Activated T-helper 2 cell treated with anti-CD3 and anti-CD28 coated beads, Interferon-gamma antibody, Interleukin-2, Interleukin-4, amounts not matched to agents 10 μg/mL and 5 μg/mL and 100 μg/mL, durations not matched to agents 14 hours and 24 hours and 36 hours (primary cell): ENCODE results near the gene FGA. TPM values are rescaled to one million over a fixed set of nuclear protein-coding genes. Genes with fewer than 3 reads are reported as not detected.
"Not testable (repeated sequence)": the region's sequence is repeated elsewhere in the genome, so short reads cannot be mapped to it uniquely, and the experiment has no call there.

ENCODE experiments used
- DNase-seq: peaks from one replicate; pipeline ENCODE4 v3.0.0; 2021; ENCODE audit warnings: low spot score
- H3K27ac Mint-ChIP-seq: one replicate; pipeline ENCODE4 v1.8.0; 2021; ENCODE audit warnings: mixed read lengths
- H3K27me3 Mint-ChIP-seq: one replicate; pipeline ENCODE4 v1.8.0; 2021; ENCODE audit warnings: low read depth, mixed read lengths
- H3K36me3 Mint-ChIP-seq: one replicate; pipeline ENCODE4 v1.8.0; 2021; ENCODE audit warnings: low read depth, mixed read lengths
- H3K4me1 Mint-ChIP-seq: one replicate; pipeline ENCODE4 v1.8.0; 2021; ENCODE audit warnings: low read depth, mixed read lengths
- H3K4me3 Mint-ChIP-seq: one replicate; pipeline ENCODE4 v1.8.0; 2021; ENCODE audit warnings: low read depth, mild to moderate bottlenecking, moderate library complexity, mixed read lengths
- H3K9me3 Mint-ChIP-seq: one replicate; pipeline ENCODE4 v1.8.0; 2021; ENCODE audit warnings: mixed read lengths
- intact Hi-C: fragments of 100-400 bp; cut with micrococcal nuclease; formaldehyde crosslinking; loops from one replicate; pipeline ENCODE4 v1.15.1; 2023
- total RNA-seq: library from RNA; stranded (reverse); gene quantifications from 2 replicates; pipeline ENCODE4 v1.2.3, GENCODE V29; 2022

The FGA gene
- total RNA-seq, 1 donor from 2014 or later = not detected

DNA sequence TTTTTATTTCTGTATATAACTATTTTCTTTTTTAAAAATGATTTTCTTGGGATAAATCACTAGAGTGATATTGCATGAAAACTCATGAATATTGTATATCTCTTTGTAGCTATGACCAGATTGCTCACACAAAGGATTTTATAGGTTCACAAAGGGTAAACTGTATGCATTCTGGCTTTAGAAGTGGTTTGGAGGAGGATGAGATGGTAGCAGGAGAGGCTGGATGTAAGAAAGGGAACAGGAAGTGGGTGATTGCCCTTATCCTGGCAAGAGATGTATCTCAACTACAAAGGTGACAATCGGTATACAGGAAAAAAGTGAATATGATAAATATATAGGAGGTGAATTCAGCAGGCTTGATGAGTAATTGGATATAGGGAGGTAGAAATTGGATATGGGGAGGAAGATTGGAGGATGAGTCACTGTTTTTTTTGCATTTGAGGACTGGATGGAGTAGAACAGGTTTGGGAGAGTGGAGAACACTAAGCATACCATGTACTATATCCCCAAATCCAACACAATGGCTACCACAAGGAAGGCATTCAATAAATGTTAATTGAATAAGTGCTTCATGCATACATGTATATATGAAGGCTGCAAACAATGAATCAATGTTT is 12.0 kb upstream of the FGA start:
- H3K4me1 Mint-ChIP-seq = no peaks in the 10 kb centered on the region
- no peak overlapping the region for H3K27ac Mint-ChIP-seq
- no peaks in the 10 kb centered on the region for H3K9me3 Mint-ChIP-seq
- peaks cover 15% of the 10 kb centered on the region for H3K27me3 Mint-ChIP-seq
- no peaks in the 10 kb centered on the region for H3K36me3 Mint-ChIP-seq
- H3K4me3 Mint-ChIP-seq = no peak overlapping the region
- no peak for DNase-seq
- intact Hi-C loops = no loop called here

DNA sequence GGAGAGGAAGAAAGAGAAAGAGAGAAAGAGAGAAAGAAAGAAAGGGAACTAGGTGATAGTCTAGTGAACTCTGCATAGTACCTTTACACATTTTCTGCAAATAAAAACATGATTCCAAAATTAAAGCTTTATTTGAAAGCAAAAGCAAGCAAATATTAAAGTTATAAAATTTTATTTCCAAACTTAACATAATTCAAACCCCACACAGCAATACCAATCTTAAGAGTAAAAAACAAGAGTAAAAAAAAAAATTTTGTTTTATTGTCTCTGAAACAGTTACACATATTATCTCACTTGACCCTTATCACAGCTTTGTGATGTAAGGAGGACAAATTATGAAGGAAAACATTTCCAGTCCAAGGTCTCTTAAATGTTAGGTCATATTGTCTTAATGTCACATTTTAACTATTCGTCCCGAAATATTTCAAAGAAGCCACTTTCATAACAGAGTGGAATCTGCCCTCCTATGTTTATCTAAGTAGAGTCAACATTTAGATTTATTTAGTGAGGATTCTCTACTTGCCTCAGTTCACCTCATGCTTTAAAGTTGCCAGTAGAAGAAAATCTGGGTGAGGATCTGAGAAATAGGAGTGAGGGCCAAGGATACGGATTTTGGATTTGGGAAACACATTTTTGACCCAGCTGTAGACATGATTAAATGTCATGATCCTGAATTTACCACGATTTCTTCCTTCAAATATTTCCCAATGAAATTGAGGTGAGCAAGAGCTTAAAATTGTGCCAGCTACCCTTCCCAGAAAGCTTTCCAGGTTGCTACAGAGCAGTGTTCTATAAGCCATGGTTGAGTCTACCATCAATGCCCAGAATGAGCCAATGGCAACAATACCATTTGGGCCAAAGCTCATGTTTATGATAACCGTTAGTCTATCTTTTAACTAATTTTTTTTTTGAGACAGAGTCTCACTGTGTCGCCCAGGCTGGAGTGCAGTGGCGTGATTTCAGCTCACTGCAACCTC is 7.5 kb upstream of the FGA start:
- intact Hi-C loops = no loop called here
- no peaks in the 10 kb centered on the region for H3K4me1 Mint-ChIP-seq
- H3K27ac Mint-ChIP-seq = no peak overlapping the region
- no peaks in the 10 kb centered on the region for H3K36me3 Mint-ChIP-seq
- H3K4me3 Mint-ChIP-seq = no peak overlapping the region
- peaks cover 8% of the 10 kb centered on the region for H3K27me3 Mint-ChIP-seq
- no peaks in the 10 kb centered on the region for H3K9me3 Mint-ChIP-seq
- no peak for DNase-seq

GRCh38 chr4:154597281-154597680 is 6.7 kb upstream of the FGA start:
- H3K27ac Mint-ChIP-seq, DNase-seq, H3K4me3 Mint-ChIP-seq, H3K36me3 Mint-ChIP-seq, H3K27me3 Mint-ChIP-seq, H3K9me3 Mint-ChIP-seq, intact Hi-C loops, H3K4me1 Mint-ChIP-seq: not testable (repeated sequence)

- Mint-ChIP-seq H3K36me3 (no peaks in the 10 kb centered on the region), H3K9me3 (no peaks in the 10 kb centered on the region), H3K27ac (no peak overlapping the region), H3K4me3 (no peak overlapping the region), H3K4me1 (no peaks in the 10 kb centered on the region), H3K27me3 (peaks cover 7% of the 10 kb centered on the region)
- no peak for DNase-seq
- intact Hi-C loops = no loop called here
These were observed 5.3 kb upstream of the FGA start for GRCh38 chr4:154595807-154596206.

- DNase-seq, intact Hi-C loops, H3K36me3 Mint-ChIP-seq, H3K27me3 Mint-ChIP-seq, H3K4me1 Mint-ChIP-seq, H3K9me3 Mint-ChIP-seq, H3K4me3 Mint-ChIP-seq, H3K27ac Mint-ChIP-seq: not testable (repeated sequence)
These were observed 3.8 kb upstream of the FGA start for GRCh38 chr4:154594343-154594742.

DNA sequence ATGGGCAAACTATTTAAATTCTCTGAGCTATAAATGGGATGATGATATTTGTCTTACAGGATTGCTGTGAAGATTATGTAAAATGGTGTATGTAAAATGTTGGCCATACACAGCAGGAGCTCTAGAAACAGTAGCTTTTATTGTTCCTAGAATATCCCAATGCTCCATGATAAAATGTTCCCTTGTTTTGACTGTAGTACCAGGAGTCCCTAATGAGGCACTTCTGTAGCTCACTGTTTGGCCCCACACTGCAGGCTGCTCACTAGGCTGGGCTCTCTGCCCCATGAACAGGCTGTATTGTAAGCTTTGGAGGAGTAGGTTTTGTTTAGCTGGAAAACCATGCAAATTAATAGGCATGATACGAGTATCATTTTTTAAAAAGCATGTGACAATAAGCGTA is 3.3 kb upstream of the FGA start:
- H3K9me3 Mint-ChIP-seq = no peaks in the 10 kb centered on the region
- H3K36me3 Mint-ChIP-seq = no peaks in the 10 kb centered on the region
- no peak overlapping the region for H3K27ac Mint-ChIP-seq
- H3K27me3 Mint-ChIP-seq = peaks cover 2% of the 10 kb centered on the region
- H3K4me1 Mint-ChIP-seq = no peaks in the 10 kb centered on the region
- no peak for DNase-seq
- H3K4me3 Mint-ChIP-seq = no peak overlapping the region
- intact Hi-C loops = no loop called here

DNA sequence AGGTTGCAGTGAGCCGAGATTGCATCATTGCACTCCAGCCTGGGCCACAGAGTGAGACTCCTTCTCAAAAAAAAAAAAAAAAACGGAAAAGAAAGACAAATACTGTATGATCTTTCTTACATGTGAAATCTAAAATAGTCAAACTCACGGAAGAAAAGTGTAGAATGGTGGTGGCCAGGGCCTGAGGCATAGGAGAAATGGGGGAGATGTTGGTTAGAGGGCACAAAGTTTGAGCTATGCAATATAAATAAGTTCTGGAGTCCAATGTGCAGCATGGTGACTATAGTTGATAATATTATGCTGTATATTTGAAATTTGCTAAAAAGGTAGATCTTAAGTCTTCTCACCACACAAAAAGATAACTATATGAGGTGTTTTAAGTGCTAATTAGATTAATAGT is 1.3 kb upstream of the FGA start:
- no peaks in the 10 kb centered on the region for H3K9me3 Mint-ChIP-seq
- no peak overlapping the region for H3K4me3 Mint-ChIP-seq
- H3K27ac Mint-ChIP-seq = no peak overlapping the region
- intact Hi-C loops = no loop called here
- DNase-seq = no peak
- H3K27me3 Mint-ChIP-seq = peaks cover 2% of the 10 kb centered on the region
- no peaks in the 10 kb centered on the region for H3K36me3 Mint-ChIP-seq
- H3K4me1 Mint-ChIP-seq = no peaks in the 10 kb centered on the region

DNA sequence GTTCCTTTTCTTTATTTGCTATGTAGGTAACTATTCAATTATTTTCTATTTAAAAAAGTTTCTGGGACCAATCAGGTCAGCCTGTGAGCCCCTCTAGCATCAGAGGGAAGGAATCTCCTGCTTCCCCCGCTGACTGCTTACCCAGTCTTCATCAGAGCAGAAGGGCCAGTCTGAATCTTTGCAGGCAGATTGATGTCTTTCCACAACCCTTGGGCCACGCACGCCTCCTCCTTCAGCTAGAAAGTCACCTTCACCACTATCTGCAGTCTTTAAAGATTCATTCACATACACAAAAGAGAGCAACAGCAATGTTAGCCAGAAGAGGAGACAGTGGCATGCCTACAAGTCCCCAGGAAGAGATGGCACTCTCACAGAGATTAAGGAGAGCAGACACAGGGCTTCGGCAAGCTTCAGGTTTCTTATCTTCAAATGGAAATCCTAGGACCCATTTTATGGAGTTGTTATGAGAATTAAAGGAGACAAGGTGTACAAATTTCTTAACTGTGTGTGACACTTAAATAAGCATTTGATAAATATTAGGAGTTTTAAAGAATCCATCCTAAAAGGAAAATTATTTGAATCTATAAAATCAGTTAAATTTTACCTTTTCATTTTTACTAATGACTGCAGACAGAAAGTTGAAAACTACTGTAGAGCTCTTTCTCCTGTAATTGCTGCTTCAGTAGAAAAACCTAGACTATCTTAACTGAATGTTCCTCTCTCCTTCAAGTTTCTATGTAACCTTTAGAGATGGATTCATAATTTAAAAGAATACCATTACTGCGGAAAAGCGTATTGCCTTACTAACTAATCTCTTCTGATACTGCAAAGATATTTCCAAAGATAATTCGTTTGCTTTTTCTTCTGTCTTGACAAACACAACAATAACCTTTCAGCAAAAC is 995 bp downstream of the FGA start:
- Mint-ChIP-seq H3K4me1 (no peaks in the 10 kb centered on the region), H3K36me3 (no peaks in the 10 kb centered on the region), H3K9me3 (no peaks in the 10 kb centered on the region), H3K27me3 (peaks cover 2% of the 10 kb centered on the region), H3K27ac (no peak overlapping the region), H3K4me3 (no peak overlapping the region)
- DNase-seq = no peak
- intact Hi-C loops = no loop called here

DNA sequence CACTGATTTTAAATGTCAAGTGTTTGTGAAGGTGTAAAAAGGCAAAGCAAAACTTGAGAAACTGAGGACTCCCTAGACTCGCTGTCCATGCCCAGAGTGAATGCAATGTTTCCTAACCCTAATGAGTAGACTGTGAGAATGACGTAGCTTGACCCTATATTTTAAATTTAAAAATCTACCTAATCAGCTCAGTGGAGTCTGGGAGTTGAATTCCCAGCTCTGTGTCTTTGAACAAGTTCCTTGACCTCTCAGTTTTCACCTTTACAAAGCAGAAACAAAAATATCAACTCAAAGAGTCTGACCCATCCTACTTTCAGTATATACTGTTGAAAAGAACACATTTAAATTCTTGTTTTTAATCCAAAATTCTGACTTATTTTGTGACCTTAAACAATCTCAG is 2.3 kb downstream of the FGA start:
- H3K4me1 Mint-ChIP-seq = no peaks in the 10 kb centered on the region
- peaks cover 2% of the 10 kb centered on the region for H3K27me3 Mint-ChIP-seq
- no peaks in the 10 kb centered on the region for H3K36me3 Mint-ChIP-seq
- intact Hi-C loops = no loop called here
- no peak overlapping the region for H3K4me3 Mint-ChIP-seq
- H3K9me3 Mint-ChIP-seq = no peaks in the 10 kb centered on the region
- no peak overlapping the region for H3K27ac Mint-ChIP-seq
- DNase-seq = no peak

- Mint-ChIP-seq H3K27ac (no peak overlapping the region), H3K4me3 (no peak overlapping the region), H3K36me3 (no peaks in the 10 kb centered on the region), H3K27me3 (peaks cover 5% of the 10 kb centered on the region), H3K4me1 (no peaks in the 10 kb centered on the region), H3K9me3 (no peaks in the 10 kb centered on the region)
- no peak for DNase-seq
- intact Hi-C loops = no loop called here
These were observed 4.1 kb downstream of the FGA start for GRCh38 chr4:154586296-154587033.

DNA sequence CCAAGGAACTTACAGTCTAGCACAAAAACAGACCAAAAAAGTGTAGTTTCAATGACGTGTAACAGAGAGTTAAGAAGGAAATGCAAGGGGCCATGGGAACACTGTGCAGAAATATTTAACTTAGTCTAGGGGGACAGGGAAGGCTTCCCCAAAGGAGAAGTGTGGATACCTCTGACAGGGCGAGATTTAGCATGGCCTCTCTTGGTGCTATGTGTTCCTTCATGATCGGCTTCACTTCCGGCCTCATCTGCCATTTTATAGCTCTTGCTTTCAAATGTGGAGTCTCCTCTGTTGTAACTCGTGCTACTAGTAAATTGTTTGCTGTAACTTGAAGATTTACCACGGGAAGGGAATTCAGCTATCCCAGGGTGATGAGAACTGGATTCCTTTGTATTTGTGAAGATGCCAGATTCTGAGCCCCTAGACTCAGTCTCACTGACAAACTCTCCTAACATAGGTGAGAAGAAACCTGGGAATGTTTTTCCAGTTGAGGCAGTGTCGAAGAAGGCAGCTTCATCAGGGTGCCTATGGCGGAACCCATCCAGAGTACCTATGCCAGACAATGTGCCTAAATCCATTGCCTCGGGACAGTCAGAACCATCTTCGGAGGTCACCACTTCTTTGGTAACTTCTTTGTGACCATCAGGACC is 5.0 kb downstream of the FGA start:
- Mint-ChIP-seq H3K36me3 (no peaks in the 10 kb centered on the region), H3K27ac (no peak overlapping the region), H3K4me3 (no peak overlapping the region), H3K9me3 (no peaks in the 10 kb centered on the region), H3K27me3 (peaks cover 5% of the 10 kb centered on the region), H3K4me1 (no peaks in the 10 kb centered on the region)
- intact Hi-C loops = no loop called here
- no peak for DNase-seq

GRCh38 chr4:154584259-154584658 is 6.3 kb downstream of the FGA start:
- H3K27me3 Mint-ChIP-seq = peaks cover 4% of the 10 kb centered on the region
- intact Hi-C loops = no loop called here
- no peaks in the 10 kb centered on the region for H3K4me1 Mint-ChIP-seq
- no peaks in the 10 kb centered on the region for H3K36me3 Mint-ChIP-seq
- no peak for DNase-seq
- H3K27ac Mint-ChIP-seq = no peak overlapping the region
- no peaks in the 10 kb centered on the region for H3K9me3 Mint-ChIP-seq
- no peak overlapping the region for H3K4me3 Mint-ChIP-seq
